Fibroblast of peridontal ligament (primary cell): ENCODE data around the gene DLEC1.

ENCODE experiments used
- DNase-seq: peaks from one replicate; pipeline ENCODE4 v3.0.0-alpha.2; 2010; ENCODE audit errors: extremely low read depth

Gene DLEC1

GRCh38 chr3:38039101-38039898 lies at the start of gene DLEC1:
Gene DLEC1, plus strand, starts transcription at chr3:38039208. Its CDS starts 18 bp downstream, at chr3:38039226.
- peak; percentile 39 for DNase-seq

- no peak for DNase-seq
Observed at GRCh38 chr3:37989821-37990480, 49.1 kb upstream of the DLEC1 start.

- DNase-seq, result no peak
Observed at GRCh38 chr3:37990527-37990926, 48.5 kb upstream of the DLEC1 start, which contains the start of gene VILL. Gene VILL, plus strand, starts transcription at chr3:37990786. Its CDS starts 2,887 bp downstream, at chr3:37993673.

- no peak for DNase-seq
Observed at GRCh38 chr3:37991109-37991508, 47.9 kb upstream of the DLEC1 start.

- DNase-seq, result no peak
Observed at GRCh38 chr3:37991823-37992222, 47.2 kb upstream of the DLEC1 start.

- no peak for DNase-seq
Observed at GRCh38 chr3:37992271-37993066, 46.5 kb upstream of the DLEC1 start.

GRCh38 chr3:37993067-37993455 lies 45.9 kb upstream of the DLEC1 start:
- DNase-seq, result no peak

- DNase-seq, result no peak
Observed at GRCh38 chr3:37993460-37993819, 45.6 kb upstream of the DLEC1 start.

- peak; percentile 64 for DNase-seq
Observed at GRCh38 chr3:37993820-37994638, 45.0 kb upstream of the DLEC1 start.

GRCh38 chr3:37994639-37994972 lies 44.4 kb upstream of the DLEC1 start:
- DNase-seq, result no peak

- no peak for DNase-seq
Observed at GRCh38 chr3:37995652-37996641, 43.1 kb upstream of the DLEC1 start.

GRCh38 chr3:37996785-37997301 lies 42.2 kb upstream of the DLEC1 start:
- DNase-seq, result peak; percentile 74

GRCh38 chr3:37997342-37997741 lies 41.7 kb upstream of the DLEC1 start:
- no peak for DNase-seq

GRCh38 chr3:37997791-37998370 lies 41.1 kb upstream of the DLEC1 start:
- DNase-seq, result no peak

- no peak for DNase-seq
Observed at GRCh38 chr3:37999836-38000235, 39.2 kb upstream of the DLEC1 start.

GRCh38 chr3:38000242-38000916 lies 38.6 kb upstream of the DLEC1 start:
- DNase-seq, result no peak

- DNase-seq, result no peak
Observed at GRCh38 chr3:38000965-38001455, 38.0 kb upstream of the DLEC1 start.

GRCh38 chr3:38001456-38002081 lies 37.4 kb upstream of the DLEC1 start:
- no peak for DNase-seq
